ENCODE measurements around the gene ZNF562.

ZNF562 gene

GRCh38 chr19:9644472-9644871 lies 30.4 kb downstream of the ZNF562 start:
- no peak for DNase-seq (ENCODE audit: low read depth in 2 of 2)

GRCh38 chr19:9641810-9642209 lies 33.1 kb downstream of the ZNF562 start:
- DNase-seq (ENCODE audit: low read depth in 2 of 2), result no peak

GRCh38 chr19:9640956-9641355 lies 33.9 kb downstream of the ZNF562 start:
- no peak for DNase-seq (ENCODE audit: low read depth in 2 of 2)

- DNase-seq (ENCODE audit: low read depth in 2 of 2), result no peak
Measured at GRCh38 chr19:9636018-9636417, 38.9 kb downstream of the ZNF562 start.

GRCh38 chr19:9627856-9628255 lies 47.0 kb downstream of the ZNF562 start:
- no peak for DNase-seq (ENCODE audit: low read depth in 2 of 2)

- DNase-seq (ENCODE audit: low read depth in 2 of 2), result no peak
Measured at GRCh38 chr19:9622531-9622930, 52.4 kb downstream of the ZNF562 start.

- DNase-seq (ENCODE audit: low read depth in 2 of 2), result peak; percentile 78 to 80
Measured at GRCh38 chr19:9621156-9622037, 53.5 kb downstream of the ZNF562 start, which contains the start of gene ZNF561. ZNF561 (minus strand) TSS chr19:9621232; CDS start chr19:9619456, 1,776 bp downstream.

- DNase-seq (ENCODE audit: low read depth in 2 of 2), result no peak
Measured at GRCh38 chr19:9620842-9621155, 54.1 kb downstream of the ZNF562 start.

- no peak for DNase-seq (ENCODE audit: low read depth in 2 of 2)
Measured at GRCh38 chr19:9615844-9616243, 59.1 kb downstream of the ZNF562 start.

GRCh38 chr19:9610484-9611113 lies 64.3 kb downstream of the ZNF562 start:
- DNase-seq (ENCODE audit: low read depth in 2 of 2), result no peak

- no peak for DNase-seq (ENCODE audit: low read depth in 2 of 2)
Measured at GRCh38 chr19:9608912-9609311, 66.0 kb downstream of the ZNF562 start.

- DNase-seq (ENCODE audit: low read depth in 2 of 2), result no peak
Measured at GRCh38 chr19:9597027-9597426, 77.9 kb downstream of the ZNF562 start.
